Natural killer cell (primary cell): ENCODE data around the gene SULT4A1. TPM values are rescaled to one million over a fixed set of nuclear protein-coding genes. Genes with fewer than 3 reads are reported as not detected.

Source experiments
- ATAC-seq, 3 donors: fragments of 150-1000 bp in 2 of 3; fragments of 200-7000 bp in 1 of 3; cut with Tn5 transposase; 1 replicate in 1 of 3; 2 replicates in 2 of 3; pipeline ENCODE4 v1.10.0; 2021; ENCODE audit warnings: mild to moderate bottlenecking in 2 of 3, moderate library complexity in 2 of 3
- DNase-seq, 2 donors: peaks; one replicate each; pipeline versions ENCODE4 v3.0.0 to v3.0.0-alpha.2; 2013 to 2021; ENCODE audit warnings: mixed read lengths in 1 of 2
- H3K27ac ChIP-seq: one replicate; pipeline ENCODE4 v1.5.1; 2013; ENCODE audit warnings: mild to moderate bottlenecking, low read length
- H3K27me3 ChIP-seq: one replicate; pipeline ENCODE4 v1.6.1; 2013; ENCODE audit warnings: low read length; ENCODE audit not compliant: control insufficient read depth, insufficient read depth
- H3K36me3 ChIP-seq: one replicate; pipeline ENCODE4 v1.6.1; 2013; ENCODE audit warnings: low read length; ENCODE audit not compliant: control insufficient read depth, insufficient read depth
- H3K4me1 ChIP-seq: one replicate; pipeline ENCODE4 v1.6.1; 2013; ENCODE audit warnings: low read length; ENCODE audit not compliant: control insufficient read depth, insufficient read depth
- H3K4me3 ChIP-seq: one replicate; pipeline ENCODE4 v1.5.1; 2013; ENCODE audit warnings: low read length
- H3K9me3 ChIP-seq: one replicate; pipeline ENCODE4 v1.6.1; 2013; ENCODE audit warnings: low read length; ENCODE audit not compliant: control insufficient read depth, insufficient read depth
- H3K27ac Mint-ChIP-seq, 2 donors: one replicate each; pipeline ENCODE4 v1.8.0; 2022; ENCODE audit warnings: mild to moderate bottlenecking in 2 of 2, mixed read lengths in 2 of 2, moderate library complexity in 1 of 2
- H3K27me3 Mint-ChIP-seq, 2 donors: one replicate each; pipeline ENCODE4 v1.8.0; 2022; ENCODE audit warnings: low read depth in 2 of 2, mixed read lengths in 2 of 2
- H3K36me3 Mint-ChIP-seq: one replicate; pipeline ENCODE4 v1.8.0; 2022; ENCODE audit warnings: mixed read lengths
- H3K4me1 Mint-ChIP-seq, 2 donors: one replicate each; pipeline ENCODE4 v1.8.0; 2022; ENCODE audit warnings: mixed read lengths in 2 of 2
- H3K4me3 Mint-ChIP-seq: one replicate; pipeline ENCODE4 v1.8.0; 2022; ENCODE audit warnings: mild to moderate bottlenecking, moderate library complexity, mixed read lengths
- H3K9me3 Mint-ChIP-seq, 2 donors: one replicate each; pipeline ENCODE4 v1.8.0; 2022; ENCODE audit warnings: mixed read lengths in 2 of 2
- WGBS: methylation state at CpG from one replicate; pipeline ENCODE4 v1.1.7; 2013; ENCODE audit warnings: missing lambda C conversion rate; ENCODE audit not compliant: insufficient coverage; 5-methylcytosine and 5-hydroxymethylcytosine counted together
- intact Hi-C: fragments of 100-400 bp; cut with micrococcal nuclease; formaldehyde crosslinking; loops from one replicate; pipeline ENCODE4 v1.14.2; 2022
- total RNA-seq, 4 donors: library from RNA; stranded (reverse); fragments of 120-200 nt in 1 of 4; gene quantifications; one replicate each; pipeline versions ENCODE4 v1.2.3 to v1.2.4, GENCODE V29; 2013 to 2022
- TF ChIP-seq, protein P1 (sequence below): fragments of 200-600 bp; IDR thresholded peaks from one replicate; pipeline ENCODE4 v1.8.0; 2022; ENCODE audit warnings: antibody characterized with exemption

SULT4A1 gene
- total RNA-seq, 3 donors from 2014 or later (not counting 1 experiment from before 2014, with no cell fraction given) = not detected

GRCh38 chr22:43859621-43860020 lies 2.7 kb downstream of the SULT4A1 start:
- intact Hi-C loops = no loop called here
- no peaks in the 10 kb centered on the region for H3K36me3 ChIP-seq
- Mint-ChIP-seq H3K36me3 (no peaks in the 10 kb centered on the region), H3K9me3 (no peaks in the 10 kb centered on the region), H3K4me1 (no peaks in the 10 kb centered on the region), H3K27ac (no peak overlapping the region), H3K4me3 (no peak overlapping the region), H3K27me3 (peaks cover 42% of the 10 kb centered on the region in 2 donors)
- no peaks in the 10 kb centered on the region for H3K9me3 ChIP-seq
- TF ChIP-seq, protein P1, sequence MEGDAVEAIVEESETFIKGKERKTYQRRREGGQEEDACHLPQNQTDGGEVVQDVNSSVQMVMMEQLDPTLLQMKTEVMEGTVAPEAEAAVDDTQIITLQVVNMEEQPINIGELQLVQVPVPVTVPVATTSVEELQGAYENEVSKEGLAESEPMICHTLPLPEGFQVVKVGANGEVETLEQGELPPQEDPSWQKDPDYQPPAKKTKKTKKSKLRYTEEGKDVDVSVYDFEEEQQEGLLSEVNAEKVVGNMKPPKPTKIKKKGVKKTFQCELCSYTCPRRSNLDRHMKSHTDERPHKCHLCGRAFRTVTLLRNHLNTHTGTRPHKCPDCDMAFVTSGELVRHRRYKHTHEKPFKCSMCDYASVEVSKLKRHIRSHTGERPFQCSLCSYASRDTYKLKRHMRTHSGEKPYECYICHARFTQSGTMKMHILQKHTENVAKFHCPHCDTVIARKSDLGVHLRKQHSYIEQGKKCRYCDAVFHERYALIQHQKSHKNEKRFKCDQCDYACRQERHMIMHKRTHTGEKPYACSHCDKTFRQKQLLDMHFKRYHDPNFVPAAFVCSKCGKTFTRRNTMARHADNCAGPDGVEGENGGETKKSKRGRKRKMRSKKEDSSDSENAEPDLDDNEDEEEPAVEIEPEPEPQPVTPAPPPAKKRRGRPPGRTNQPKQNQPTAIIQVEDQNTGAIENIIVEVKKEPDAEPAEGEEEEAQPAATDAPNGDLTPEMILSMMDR = no peak
- H3K4me3 ChIP-seq = no peak overlapping the region
- ATAC-seq = no peak
- H3K4me1 ChIP-seq = no peaks in the 10 kb centered on the region
- peaks cover 16% of the 10 kb centered on the region for H3K27me3 ChIP-seq
- 87% methylated on average over 14 of the region's 14 CpGs for WGBS
- no peak overlapping the region for H3K27ac ChIP-seq
- DNase-seq = no peak

- no peak overlapping the region for H3K27ac ChIP-seq
- H3K9me3 ChIP-seq = no peaks in the 10 kb centered on the region
- Mint-ChIP-seq H3K36me3 (no peaks in the 10 kb centered on the region), H3K4me3 (no peak overlapping the region), H3K27ac (no peak overlapping the region), H3K27me3 (peaks cover 37 to 41% of the 10 kb centered on the region in 2 donors), H3K9me3 (no peaks in the 10 kb centered on the region), H3K4me1 (no peaks in the 10 kb centered on the region)
- ATAC-seq (no peak), DNase-seq (no peak)
- peaks cover 14% of the 10 kb centered on the region for H3K27me3 ChIP-seq
- H3K4me3 ChIP-seq = no peak overlapping the region
- H3K4me1 ChIP-seq = no peaks in the 10 kb centered on the region
- no peaks in the 10 kb centered on the region for H3K36me3 ChIP-seq
- TF ChIP-seq, protein P1 = no peak
- intact Hi-C loops = no loop called here
- WGBS = 76% methylated on average over 7 of the region's 7 CpGs
Observed at GRCh38 chr22:43859176-43859575, 3.1 kb downstream of the SULT4A1 start.

GRCh38 chr22:43858156-43858895 lies 4.0 kb downstream of the SULT4A1 start:
- ATAC-seq = no peak
- Mint-ChIP-seq H3K4me3 (no peak overlapping the region), H3K27me3 (peaks cover 29 to 35% of the 10 kb centered on the region in 2 donors), H3K4me1 (no peaks in the 10 kb centered on the region), H3K27ac (no peak overlapping the region), H3K36me3 (no peaks in the 10 kb centered on the region), H3K9me3 (no peaks in the 10 kb centered on the region)
- Histone ChIP-seq H3K4me1 (no peaks in the 10 kb centered on the region), H3K36me3 (no peaks in the 10 kb centered on the region), H3K9me3 (no peaks in the 10 kb centered on the region), H3K27me3 (peaks cover 11% of the 10 kb centered on the region), H3K4me3 (no peak overlapping the region), H3K27ac (no peak overlapping the region)
- DNase-seq = no peak
- TF ChIP-seq, protein P1 = no peak
- WGBS = 36% methylated on average over 11 of the region's 11 CpGs
- intact Hi-C loops = no loop called here

GRCh38 chr22:43857367-43857766 lies 4.9 kb downstream of the SULT4A1 start:
- ATAC-seq (no peak), DNase-seq (no peak)
- Mint-ChIP-seq H3K27me3 (peaks cover 20 to 32% of the 10 kb centered on the region in 2 donors), H3K4me1 (no peaks in the 10 kb centered on the region), H3K36me3 (no peaks in the 10 kb centered on the region), H3K4me3 (no peak overlapping the region), H3K9me3 (no peaks in the 10 kb centered on the region), H3K27ac (no peak overlapping the region)
- TF ChIP-seq, protein P1 = no peak
- no peak overlapping the region for H3K4me3 ChIP-seq
- no peaks in the 10 kb centered on the region for H3K4me1 ChIP-seq
- intact Hi-C loops = no loop called here
- H3K9me3 ChIP-seq = no peaks in the 10 kb centered on the region
- H3K36me3 ChIP-seq = no peaks in the 10 kb centered on the region
- H3K27ac ChIP-seq = no peak overlapping the region
- H3K27me3 ChIP-seq = peaks cover 8% of the 10 kb centered on the region
